ENCODE measurements around the gene KIRREL1. TPM values are rescaled to one million over a fixed set of nuclear protein-coding genes. Genes with fewer than 3 reads are reported as not detected.

Gene KIRREL1
- total and polyA plus RNA-seq, 2 of the 13 experiments (the other 11 are each of a cell fraction or from before 2014, with no cell fraction given): 0.02 to 0.03 TPM

GRCh38 chr1:158039380-158039779 lies 45.9 kb downstream of the KIRREL1 start (continued):
- TF ChIP-seq NRL (CRISPR knock-in tag; IDR thresholded peaks at IDR 0.05; ENCODE audit: borderline replicate concordance) (no peak), CEBPZ (IDR thresholded peaks at IDR 0.05; ENCODE audit: low read length) (no peak), DNMT1 (CRISPR knock-in tag; IDR thresholded peaks at IDR 0.05) (no peak), ZNF546 (CRISPR knock-in tag; conservative IDR thresholded peaks at IDR 0.05) (no peak), ZNF143 (CRISPR knock-in tag; IDR thresholded peaks at IDR 0.05) (no peak)

- Histone ChIP-seq H3K9me3 (ENCODE audit: low read length) (no peaks in the 10 kb centered on the region), H4K20me1 (ENCODE audit: insufficient read depth, low read length) (no peaks in the 10 kb centered on the region), H3K79me2 (ENCODE audit: insufficient read depth, low read length) (no peaks in the 10 kb centered on the region), H3K4me3 (replicated peaks in 1 of 3; ENCODE audit: insufficient read depth in 1 of 3, low read depth in 2 of 3, low read length in 3 of 3) (no peak overlapping the region), H3K9ac (ENCODE audit: insufficient read depth, low read depth, low read length) (no peak overlapping the region), H3K4me2 (ENCODE audit: low read depth, low read length) (no peak overlapping the region), H3K27me3 (ENCODE audit: control insufficient read depth in 1 of 2, insufficient read depth in 2 of 2, low read length in 2 of 2) (no peaks in the 10 kb centered on the region), H2AFZ (ENCODE audit: low read length) (no peak overlapping the region), H3K4me1 (ENCODE audit: insufficient read depth, low read length) (no peaks in the 10 kb centered on the region), H3K27ac (ENCODE audit: extremely low read length, insufficient read depth, low read length) (no peak overlapping the region), H3K36me3 (replicated peaks in 1 of 2; ENCODE audit: control insufficient read depth in 1 of 2, insufficient read depth in 2 of 2, low read length in 2 of 2) (no peaks in the 10 kb centered on the region)
- CTCF ChIA-PET (ENCODE audit: low intra/inter-chr PET ratio, low total read pairs): no interaction called here
- intact Hi-C loops (cut with micrococcal nuclease; ENCODE audit: unreplicated experiment): no loop called here
- BruUV-seq (replicated peaks): no TSS peak
- in situ Hi-C loops (cut with HindIII; ENCODE audit: extremely low pct_ligation_motif_present, low pct_unique_long_range_greater_than_20kb): no loop called here
- POLR2A ChIA-PET: no interaction called here
- no peak for FAIRE-seq
- TF ChIP-seq SP5 (CRISPR knock-in tag; IDR thresholded peaks at IDR 0.05; ENCODE audit: borderline replicate concordance, low read depth): no peak
- TF ChIP-seq RAD21 (CRISPR knock-in tag; IDR thresholded peaks at IDR 0.05): no peak
- peak; percentile 80 for TF ChIP-seq MAFF (IDR thresholded peaks at IDR 0.05; ENCODE audit: low read depth, low read length)
- no peak for TF ChIP-seq ZNF776 (CRISPR knock-in tag; IDR thresholded peaks at IDR 0.05)
- no peak for TF ChIP-seq TGIF2 (CRISPR knock-in tag; IDR thresholded peaks at IDR 0.05)
- no peak for TF ChIP-seq ELF1 (CRISPR knock-in tag; IDR thresholded peaks at IDR 0.05)
- TF ChIP-seq UBTF (CRISPR knock-in tag; IDR thresholded peaks at IDR 0.05): no peak
- TF ChIP-seq MAFK (conservative IDR thresholded peaks at IDR 0.05 in 1 of 2, IDR thresholded peaks at IDR 0.05 in 1 of 2; ENCODE audit: low read length in 2 of 2): peak; percentile 70 to 90
- no peak for TF ChIP-seq ZBTB7B (CRISPR knock-in tag; IDR thresholded peaks at IDR 0.05)
- no peak for TF ChIP-seq RARG (CRISPR knock-in tag; IDR thresholded peaks at IDR 0.05; ENCODE audit: low read depth)
- TF ChIP-seq NFRKB (IDR thresholded peaks at IDR 0.05): no peak
- no peak for DNase-seq (ENCODE audit: low spot score)
- no peak for ATAC-seq
Measured at GRCh38 chr1:158040323-158040722, 46.9 kb downstream of the KIRREL1 start.

Measured in HepG2 (cell line).